Measurements from ENCODE around the gene HOXA1.
A peak's percentile ranks its signal among the peaks of the same experiment; 100 is the strongest.

HOXA1 gene

DNA sequence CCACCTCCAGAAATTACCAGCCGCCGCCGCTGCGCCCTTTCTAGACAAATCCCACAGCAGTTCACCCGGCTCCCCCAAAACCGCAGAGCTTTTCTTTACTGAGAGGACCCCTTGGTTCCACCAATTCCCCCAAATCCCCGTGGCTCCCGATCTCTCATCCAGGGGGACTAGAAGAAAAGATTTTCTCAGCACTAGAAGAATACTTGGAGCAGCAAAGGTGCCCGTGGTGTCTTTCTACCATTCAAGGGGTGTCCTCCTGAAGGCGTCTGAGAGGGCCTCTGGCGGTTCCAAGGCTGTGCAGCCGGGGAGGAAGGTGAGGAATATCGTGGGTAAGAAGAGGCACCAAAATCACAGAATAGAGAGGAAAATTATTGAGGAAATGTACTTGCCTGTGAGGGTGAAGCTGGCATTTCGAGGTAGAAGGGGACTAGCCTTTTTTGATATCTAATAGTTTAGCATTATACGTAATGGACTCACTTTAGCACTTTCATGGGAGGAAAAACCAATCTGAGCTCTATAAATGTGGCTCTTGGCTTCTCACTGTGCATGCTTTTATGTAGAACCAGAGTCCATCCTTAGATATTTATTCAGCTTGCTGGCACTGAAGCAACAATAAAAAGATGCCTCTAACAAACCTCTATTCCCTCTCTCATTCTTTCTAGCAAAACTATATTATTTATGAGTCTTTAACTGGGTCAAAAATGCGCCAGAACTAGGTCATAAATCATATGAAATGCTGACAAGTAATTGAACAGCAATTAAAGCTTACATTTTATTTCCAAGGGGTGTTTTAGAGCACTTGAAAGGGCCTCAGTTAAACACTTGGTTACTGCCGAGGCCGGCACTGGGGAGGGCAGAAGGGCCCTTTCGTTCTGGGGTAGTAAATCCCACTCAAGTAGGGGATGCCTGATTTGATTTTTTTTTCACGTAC lies 20.5 kb upstream of the HOXA1 start:
- no peak for DNase-seq

- DNase-seq = peak; percentile 78
These were observed 19.6 kb upstream of the HOXA1 start for GRCh38 chr7:27115221-27116026.

DNA sequence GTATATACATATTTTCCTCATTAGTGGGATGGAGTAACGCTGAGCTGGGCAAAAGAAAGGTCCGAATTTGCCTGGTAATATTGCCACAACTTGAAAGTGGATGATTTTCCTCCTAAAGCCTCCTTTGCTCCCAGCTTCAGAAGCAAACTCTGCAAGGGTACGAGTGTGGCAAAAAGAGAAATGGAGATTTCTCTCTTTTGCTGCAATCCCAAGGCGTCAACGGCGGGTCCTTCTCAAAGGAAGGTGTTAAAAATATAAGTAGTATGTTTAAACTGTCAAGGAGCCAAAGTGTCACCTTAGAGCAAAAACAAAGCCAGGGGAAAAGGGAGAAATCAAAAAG lies 19.1 kb upstream of the HOXA1 start:
- DNase-seq = peak; percentile 49

GRCh38 chr7:27113991-27114769 lies 18.4 kb upstream of the HOXA1 start:
- peak; percentile 51 for DNase-seq

DNA sequence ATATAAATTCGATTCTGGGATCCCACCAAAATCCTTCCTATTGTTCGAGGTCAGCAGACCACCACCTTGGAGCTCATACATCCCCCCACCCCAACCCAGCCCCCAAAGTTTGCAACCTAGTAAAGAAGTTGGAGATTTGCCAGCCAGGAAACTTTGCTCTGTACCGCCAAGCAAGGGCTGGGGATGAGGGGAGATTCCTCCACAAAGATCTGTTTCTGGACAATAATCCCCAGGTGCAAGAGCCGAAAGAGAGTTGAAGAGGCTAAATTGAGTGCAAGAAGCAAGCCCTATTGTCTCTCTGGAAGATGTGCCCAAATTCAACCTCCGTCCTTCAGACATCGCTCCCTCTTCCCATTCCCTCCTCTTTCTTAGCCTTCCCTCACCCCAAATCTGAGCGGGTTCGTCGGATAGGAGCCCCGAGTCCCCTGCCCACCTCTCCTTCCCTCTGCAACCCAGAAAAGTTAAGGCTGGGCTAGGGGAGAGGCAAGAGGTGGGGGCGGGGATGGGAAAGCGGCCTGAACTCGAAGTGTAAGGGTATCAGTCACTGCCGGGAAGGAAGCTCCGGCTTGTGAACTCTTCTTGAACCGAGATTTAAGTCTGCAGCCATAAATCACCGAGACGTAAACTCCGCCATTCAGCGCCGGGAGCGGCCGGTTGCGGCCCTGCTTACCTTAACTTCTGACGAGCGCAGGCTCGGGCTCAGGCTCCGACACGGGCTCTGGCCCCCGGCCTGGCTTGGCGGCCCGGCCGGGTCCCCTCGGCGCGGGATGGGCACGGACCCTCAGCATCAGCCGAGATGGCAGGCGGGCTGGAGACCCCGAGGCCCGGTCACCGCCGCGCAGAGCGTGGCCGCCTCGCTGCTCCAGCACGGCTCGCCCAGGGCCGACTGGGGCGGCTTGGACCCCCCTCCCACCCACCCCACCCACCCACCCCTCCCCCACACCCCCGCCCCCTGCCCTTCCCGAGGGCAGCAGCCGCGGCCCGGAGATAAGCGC lies 17.5 kb upstream of the HOXA1 start:
- DNase-seq = peak; percentile 88

DNA sequence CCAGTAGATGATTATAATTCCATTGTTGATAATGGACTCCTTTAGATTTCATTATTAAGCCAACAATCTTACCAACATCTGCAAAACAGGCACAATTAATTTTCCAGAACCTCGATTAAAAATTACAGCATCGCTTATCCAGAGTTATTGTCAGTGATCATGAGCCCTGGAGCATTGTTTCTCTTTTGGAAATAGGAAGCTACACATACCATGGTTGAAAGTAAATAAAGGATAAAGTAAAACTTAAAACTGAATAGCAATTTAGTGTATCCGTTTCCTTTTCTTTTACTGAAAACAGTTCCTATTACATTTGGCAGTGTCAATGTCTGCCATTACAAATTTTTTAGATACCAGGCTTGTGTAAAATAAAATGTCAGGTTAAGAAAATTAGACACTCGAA lies 16.6 kb upstream of the HOXA1 start:
- no peak for DNase-seq

GRCh38 chr7:27111751-27112277 lies 16.0 kb upstream of the HOXA1 start:
- DNase-seq = no peak

DNA sequence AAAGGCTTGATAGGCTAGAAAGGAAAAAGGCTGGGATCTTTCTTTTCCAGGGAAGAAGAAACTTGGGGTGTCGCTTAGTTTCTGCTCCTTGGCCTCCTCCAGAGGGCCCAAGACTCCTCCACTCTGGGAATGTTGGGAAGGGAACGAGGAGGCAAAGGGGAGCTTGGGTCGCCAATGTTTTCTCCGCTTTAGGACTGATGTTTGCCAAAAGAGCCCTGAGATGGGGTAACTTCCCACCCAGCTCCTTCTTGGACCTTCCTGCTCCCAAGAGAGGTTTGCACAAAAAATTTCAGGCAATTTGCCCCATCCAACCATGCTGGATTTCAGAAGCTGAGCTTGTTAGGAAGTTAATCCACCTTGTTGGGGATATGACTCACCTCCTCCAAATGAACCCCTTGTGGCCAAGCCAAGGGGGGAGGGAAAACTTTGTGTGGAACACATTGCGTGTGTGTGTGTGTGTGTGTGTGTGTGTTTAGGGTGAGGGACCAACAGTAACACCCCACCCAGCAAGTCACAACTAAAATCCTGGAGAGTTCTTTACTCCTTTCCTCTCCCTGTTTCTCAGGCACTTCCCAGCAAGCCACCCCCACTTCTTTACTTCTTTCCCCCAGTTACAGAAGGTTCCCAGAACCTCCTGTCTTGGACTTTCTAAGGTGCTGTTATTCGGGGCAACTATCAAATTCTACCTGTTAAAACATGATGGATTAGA lies 15.4 kb upstream of the HOXA1 start:
- DNase-seq = peak; percentile 51

DNA sequence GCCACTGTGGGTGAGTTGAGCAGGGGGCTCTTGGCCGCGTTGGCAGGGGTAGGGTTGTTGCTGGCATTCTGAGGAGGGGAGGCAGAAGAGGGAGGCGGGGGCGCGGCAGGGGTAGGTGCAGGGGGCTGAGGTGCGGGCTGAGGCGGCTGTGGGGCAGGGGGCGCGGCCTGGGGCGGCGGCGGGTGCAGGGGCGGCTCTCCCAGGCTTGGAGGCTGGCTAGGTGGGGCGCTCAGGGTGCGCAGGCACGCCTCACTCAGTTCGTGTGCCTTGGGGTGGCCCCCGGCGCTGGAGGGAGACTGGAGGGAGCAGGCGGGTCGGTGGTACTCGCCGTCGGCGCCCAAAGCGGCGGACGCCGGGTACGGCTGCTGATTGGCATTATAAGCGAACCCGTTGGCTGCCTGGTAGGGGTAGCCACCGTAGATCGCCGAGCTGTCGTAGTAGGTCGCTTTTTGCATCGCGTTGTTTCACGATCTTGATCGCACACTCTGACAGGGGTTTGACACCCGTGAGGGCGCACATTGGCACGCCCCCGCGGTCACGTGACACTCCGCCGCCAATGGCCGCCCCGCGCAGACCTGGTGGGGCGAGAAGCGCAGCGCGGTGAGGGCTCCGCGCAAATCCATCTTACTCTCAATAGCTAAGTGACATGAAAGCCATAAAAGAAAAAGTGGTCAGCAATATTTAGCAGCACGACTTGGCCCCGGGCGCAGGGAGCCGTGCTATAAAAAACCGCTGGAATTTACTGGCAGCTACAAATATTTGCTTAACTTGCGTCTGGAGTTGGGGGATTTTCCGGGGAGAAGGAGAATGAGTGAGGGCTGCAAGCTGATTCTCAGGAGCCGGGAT lies 14.6 kb upstream of the HOXA1 start:
- peak; percentile 85 for DNase-seq

DNA sequence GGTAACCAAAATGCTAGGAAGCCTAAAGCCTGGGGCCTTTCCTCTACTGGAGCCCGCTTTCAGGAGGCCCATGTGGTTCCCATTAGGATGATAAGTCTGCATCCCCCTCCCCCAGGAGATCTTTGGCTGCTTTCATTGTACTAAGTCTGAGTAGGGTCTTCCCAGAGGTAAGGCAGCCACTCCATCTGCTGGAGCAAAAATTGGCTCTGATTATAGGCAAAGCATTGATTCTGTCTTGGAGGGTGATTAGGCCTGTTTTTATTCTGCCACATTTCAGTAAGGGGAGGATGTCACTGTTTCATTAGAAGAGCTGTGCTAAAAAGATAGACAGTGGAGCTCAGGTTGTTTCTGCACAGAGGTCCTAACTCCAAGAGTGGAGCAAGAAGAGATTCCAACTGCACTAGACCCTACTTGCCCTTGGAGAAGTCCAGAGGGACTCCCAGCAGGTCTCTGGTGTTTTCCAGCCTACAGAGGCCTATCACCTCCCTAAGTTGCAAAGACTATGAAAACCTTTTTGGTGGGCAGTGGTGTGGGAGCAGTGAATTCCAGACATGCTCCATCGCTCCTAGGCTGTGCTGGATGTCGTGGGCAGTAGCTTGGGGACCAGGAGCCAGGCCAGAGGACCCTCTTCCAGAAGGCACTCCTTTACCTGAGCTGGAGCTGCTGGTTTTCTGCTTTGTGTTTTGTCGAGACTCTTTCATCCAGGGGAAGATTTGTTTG lies 13.8 kb upstream of the HOXA1 start:
- peak; percentile 46 for DNase-seq

- peak; percentile 85 for DNase-seq
These were observed 12.8 kb upstream of the HOXA1 start for GRCh38 chr7:27108390-27109127.

- DNase-seq = peak; percentile 35
These were observed 11.9 kb upstream of the HOXA1 start for GRCh38 chr7:27107391-27108381.

- DNase-seq = no peak
These were observed 11.1 kb upstream of the HOXA1 start for GRCh38 chr7:27106901-27107240.

DNA sequence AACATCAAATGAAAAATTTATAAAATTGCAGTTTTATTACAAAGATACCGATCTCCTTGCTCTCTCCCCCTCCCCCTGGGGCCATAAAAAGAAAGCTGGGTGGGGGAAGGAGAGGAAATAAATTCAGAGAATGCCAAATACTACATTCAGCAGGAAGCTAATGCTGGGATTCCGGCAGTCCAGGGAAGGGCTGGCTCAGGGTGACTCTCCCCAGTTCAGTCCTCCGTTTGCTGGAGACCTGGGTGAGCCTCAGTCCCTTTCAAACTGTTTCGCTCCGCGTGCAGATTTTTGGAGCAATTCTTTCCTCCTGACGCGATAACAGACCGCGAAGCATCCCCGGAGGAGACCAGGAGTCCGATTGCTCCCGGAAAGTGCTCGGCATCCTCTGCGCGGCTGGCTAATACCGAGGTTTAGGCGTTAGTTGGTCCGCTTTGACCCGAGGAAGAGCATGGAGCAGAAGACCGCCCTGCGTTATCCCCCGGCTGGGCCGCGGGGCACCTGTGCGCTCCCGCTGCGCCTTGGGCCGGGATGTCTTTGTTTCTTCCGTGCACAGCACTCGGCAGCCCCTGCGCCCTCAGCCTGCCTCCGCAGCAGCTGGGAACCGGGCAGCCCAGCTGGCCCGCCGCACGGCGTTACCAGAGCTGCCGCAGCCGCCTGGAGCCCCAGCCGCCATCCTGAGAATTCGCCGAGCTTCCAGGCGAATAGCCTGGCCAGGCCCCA lies 10.5 kb upstream of the HOXA1 start:
- peak; percentile 85 for DNase-seq

GRCh38 chr7:27105301-27106031 lies 9.7 kb upstream of the HOXA1 start:
- DNase-seq = no peak
